ENCODE data around the gene MCC. TPM values are rescaled to one million over a fixed set of nuclear protein-coding genes. Genes with fewer than 3 reads are reported as not detected.

Gene MCC
- total RNA-seq, 1 experiment from 2014 or later = 7.6 TPM

DNA sequence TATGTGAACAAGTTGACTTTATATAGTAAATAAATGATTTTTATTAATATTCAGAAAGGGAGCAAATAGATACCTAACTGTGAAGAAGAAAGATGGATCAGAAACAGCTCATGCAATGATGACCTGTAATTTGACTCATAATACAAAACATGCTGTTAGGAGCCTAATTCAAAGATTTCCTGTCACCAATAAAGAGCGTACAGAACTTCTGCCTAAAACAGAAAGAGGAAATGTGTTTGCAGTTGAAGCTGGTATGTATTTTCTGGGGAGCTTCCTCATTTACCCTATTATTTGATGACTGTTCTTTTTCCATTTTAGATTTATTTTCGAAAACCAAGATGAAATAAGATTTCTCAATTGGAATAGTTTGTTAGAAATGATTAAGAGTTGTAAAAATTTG is 36.7 kb upstream of the MCC start:
- Histone ChIP-seq H3T11ph (ENCODE audit: low read length) (no peak overlapping the region), H4K8ac (replicated peaks; ENCODE audit: insufficient read length, low read depth, low read length) (no peak overlapping the region), H2BK15ac (ENCODE audit: low read depth, low read length) (no peak overlapping the region), H3K79me1 (ENCODE audit: insufficient read depth, low read depth, low read length, poor library complexity, severe bottlenecking) (no peaks in the 10 kb centered on the region), H2AK5ac (ENCODE audit: insufficient read length, low read length) (no peak overlapping the region), H2AFZ (ENCODE audit: low read length) (no peak overlapping the region), H3K4ac (ENCODE audit: low read depth, low read length) (no peak overlapping the region), H3K14ac (ENCODE audit: insufficient read depth, low read length) (no peak overlapping the region), H3K4me1 (ENCODE audit: insufficient read depth, low read length) (no peaks in the 10 kb centered on the region), H3K9ac (ENCODE audit: extremely low read depth, insufficient read length, low read length) (no peak overlapping the region), H3K9me3 (ENCODE audit: control insufficient read depth, low read depth, low read length) (no peaks in the 10 kb centered on the region), H3K18ac (ENCODE audit: insufficient read length, low read depth, low read length) (no peak overlapping the region), H2BK12ac (ENCODE audit: insufficient read length, low read depth, low read length) (no peak overlapping the region), H3K27ac (ENCODE audit: insufficient read length, low read depth, low read length) (no peak overlapping the region), H3K23me2 (ENCODE audit: insufficient read length, low read depth, low read length, poor library complexity, severe bottlenecking) (no peaks in the 10 kb centered on the region), H4K20me1 (ENCODE audit: control insufficient read depth, insufficient read depth, insufficient read length) (no peaks in the 10 kb centered on the region), H3K23ac (ENCODE audit: insufficient read length, low read depth, low read length) (no peak overlapping the region), H2BK5ac (ENCODE audit: insufficient read length, low read length) (no peak overlapping the region), H3K4me2 (ENCODE audit: insufficient read depth, insufficient read length, low read length) (no peak overlapping the region), H3K27me3 (ENCODE audit: insufficient read depth, low read length) (no peaks in the 10 kb centered on the region), H3K56ac (ENCODE audit: insufficient read length, low read depth, low read length) (no peak overlapping the region), H4K5ac (ENCODE audit: insufficient read length, low read depth, low read length) (no peak overlapping the region), H2BK120ac (ENCODE audit: low read depth, low read length, poor library complexity, severe bottlenecking) (no peak overlapping the region), H4K91ac (ENCODE audit: insufficient read length, low read depth, low read length) (no peak overlapping the region), H3K79me2 (ENCODE audit: insufficient read depth, low read length) (no peaks in the 10 kb centered on the region), H2BK20ac (ENCODE audit: low read depth, low read length, poor library complexity, severe bottlenecking) (no peak overlapping the region)
- Mint-ChIP-seq H3K4me3 (no peak overlapping the region), H3K9me3 (no peaks in the 10 kb centered on the region), H3K27me3 (ENCODE audit: low read depth) (no peaks in the 10 kb centered on the region), H3K36me3 (ENCODE audit: insufficient read depth in 1 of 3, low read depth in 3 of 3) (peaks cover 12 to 27% (median 21%) of the 10 kb centered on the region in 3 experiments; a peak in 6 of 7 replicates), H3K27ac (peak overlapping the region in 1 of 3 experiments; percentile 74; a peak in 1 of 7 replicates), H3K4me1 (peaks cover 7 to 21% of the 10 kb centered on the region in 2 experiments; a peak in 3 of 4 replicates)
- DNase-seq = no peak
- TF ChIP-seq, protein P1, sequence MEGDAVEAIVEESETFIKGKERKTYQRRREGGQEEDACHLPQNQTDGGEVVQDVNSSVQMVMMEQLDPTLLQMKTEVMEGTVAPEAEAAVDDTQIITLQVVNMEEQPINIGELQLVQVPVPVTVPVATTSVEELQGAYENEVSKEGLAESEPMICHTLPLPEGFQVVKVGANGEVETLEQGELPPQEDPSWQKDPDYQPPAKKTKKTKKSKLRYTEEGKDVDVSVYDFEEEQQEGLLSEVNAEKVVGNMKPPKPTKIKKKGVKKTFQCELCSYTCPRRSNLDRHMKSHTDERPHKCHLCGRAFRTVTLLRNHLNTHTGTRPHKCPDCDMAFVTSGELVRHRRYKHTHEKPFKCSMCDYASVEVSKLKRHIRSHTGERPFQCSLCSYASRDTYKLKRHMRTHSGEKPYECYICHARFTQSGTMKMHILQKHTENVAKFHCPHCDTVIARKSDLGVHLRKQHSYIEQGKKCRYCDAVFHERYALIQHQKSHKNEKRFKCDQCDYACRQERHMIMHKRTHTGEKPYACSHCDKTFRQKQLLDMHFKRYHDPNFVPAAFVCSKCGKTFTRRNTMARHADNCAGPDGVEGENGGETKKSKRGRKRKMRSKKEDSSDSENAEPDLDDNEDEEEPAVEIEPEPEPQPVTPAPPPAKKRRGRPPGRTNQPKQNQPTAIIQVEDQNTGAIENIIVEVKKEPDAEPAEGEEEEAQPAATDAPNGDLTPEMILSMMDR (conservative IDR thresholded peaks at IDR 0.05) = no peak
- WGBS (ENCODE audit: extremely low coverage, insufficient read length, low lambda C conversion rate) = no CpG with 5 or more reads among the region's 2 CpGs

Measured in H9 (cell line).